ENCODE data around the gene TEX44.

DNA sequence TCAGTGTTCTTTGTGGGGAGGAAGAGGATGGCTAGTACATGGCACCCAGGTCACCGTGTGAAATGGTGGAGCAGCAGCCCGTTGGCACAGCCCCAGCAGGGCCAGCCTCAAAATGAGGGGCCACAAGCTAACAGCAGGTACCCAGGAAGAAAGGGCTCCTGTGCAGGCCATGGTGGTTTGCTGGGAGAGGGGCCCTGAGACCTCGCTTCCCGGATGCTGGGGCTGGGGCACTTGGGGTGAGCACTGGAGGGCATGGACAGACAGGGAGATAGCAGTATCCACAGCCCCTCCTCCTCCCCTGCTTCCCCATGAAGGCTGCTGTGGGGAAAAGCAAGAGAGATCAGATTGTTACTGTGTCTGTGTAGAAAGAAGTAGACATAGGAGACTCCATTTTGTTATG is 16.2 kb upstream of the TEX44 start:
- TF ChIP-seq TAF1 (IDR thresholded peaks at IDR 0.05; ENCODE audit: low read depth) (no peak), YY1 (IDR thresholded peaks at IDR 0.05; ENCODE audit: low read depth) (no peak), TCF12 (IDR thresholded peaks at IDR 0.05; ENCODE audit: low read depth) (no peak), FOXM1 (IDR thresholded peaks at IDR 0.05; ENCODE audit: borderline replicate concordance, low read depth) (no peak), EP300 (IDR thresholded peaks at IDR 0.05; ENCODE audit: borderline replicate concordance) (no peak), CEBPB (IDR thresholded peaks at IDR 0.05) (no peak), TEAD4 (IDR thresholded peaks at IDR 0.05) (no peak), NFIC (IDR thresholded peaks at IDR 0.05) (no peak), CREB1 (IDR thresholded peaks at IDR 0.05; ENCODE audit: low read depth) (no peak), ZBTB7A (IDR thresholded peaks at IDR 0.05; ENCODE audit: low read depth) (no peak)
- TF ChIP-seq, protein P1, sequence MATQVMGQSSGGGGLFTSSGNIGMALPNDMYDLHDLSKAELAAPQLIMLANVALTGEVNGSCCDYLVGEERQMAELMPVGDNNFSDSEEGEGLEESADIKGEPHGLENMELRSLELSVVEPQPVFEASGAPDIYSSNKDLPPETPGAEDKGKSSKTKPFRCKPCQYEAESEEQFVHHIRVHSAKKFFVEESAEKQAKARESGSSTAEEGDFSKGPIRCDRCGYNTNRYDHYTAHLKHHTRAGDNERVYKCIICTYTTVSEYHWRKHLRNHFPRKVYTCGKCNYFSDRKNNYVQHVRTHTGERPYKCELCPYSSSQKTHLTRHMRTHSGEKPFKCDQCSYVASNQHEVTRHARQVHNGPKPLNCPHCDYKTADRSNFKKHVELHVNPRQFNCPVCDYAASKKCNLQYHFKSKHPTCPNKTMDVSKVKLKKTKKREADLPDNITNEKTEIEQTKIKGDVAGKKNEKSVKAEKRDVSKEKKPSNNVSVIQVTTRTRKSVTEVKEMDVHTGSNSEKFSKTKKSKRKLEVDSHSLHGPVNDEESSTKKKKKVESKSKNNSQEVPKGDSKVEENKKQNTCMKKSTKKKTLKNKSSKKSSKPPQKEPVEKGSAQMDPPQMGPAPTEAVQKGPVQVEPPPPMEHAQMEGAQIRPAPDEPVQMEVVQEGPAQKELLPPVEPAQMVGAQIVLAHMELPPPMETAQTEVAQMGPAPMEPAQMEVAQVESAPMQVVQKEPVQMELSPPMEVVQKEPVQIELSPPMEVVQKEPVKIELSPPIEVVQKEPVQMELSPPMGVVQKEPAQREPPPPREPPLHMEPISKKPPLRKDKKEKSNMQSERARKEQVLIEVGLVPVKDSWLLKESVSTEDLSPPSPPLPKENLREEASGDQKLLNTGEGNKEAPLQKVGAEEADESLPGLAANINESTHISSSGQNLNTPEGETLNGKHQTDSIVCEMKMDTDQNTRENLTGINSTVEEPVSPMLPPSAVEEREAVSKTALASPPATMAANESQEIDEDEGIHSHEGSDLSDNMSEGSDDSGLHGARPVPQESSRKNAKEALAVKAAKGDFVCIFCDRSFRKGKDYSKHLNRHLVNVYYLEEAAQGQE (IDR thresholded peaks at IDR 0.05; ENCODE audit: low read depth): no peak
- TF ChIP-seq, protein P2, sequence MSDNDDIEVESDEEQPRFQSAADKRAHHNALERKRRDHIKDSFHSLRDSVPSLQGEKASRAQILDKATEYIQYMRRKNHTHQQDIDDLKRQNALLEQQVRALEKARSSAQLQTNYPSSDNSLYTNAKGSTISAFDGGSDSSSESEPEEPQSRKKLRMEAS (IDR thresholded peaks at IDR 0.05): no peak
- TF ChIP-seq, protein P3, sequence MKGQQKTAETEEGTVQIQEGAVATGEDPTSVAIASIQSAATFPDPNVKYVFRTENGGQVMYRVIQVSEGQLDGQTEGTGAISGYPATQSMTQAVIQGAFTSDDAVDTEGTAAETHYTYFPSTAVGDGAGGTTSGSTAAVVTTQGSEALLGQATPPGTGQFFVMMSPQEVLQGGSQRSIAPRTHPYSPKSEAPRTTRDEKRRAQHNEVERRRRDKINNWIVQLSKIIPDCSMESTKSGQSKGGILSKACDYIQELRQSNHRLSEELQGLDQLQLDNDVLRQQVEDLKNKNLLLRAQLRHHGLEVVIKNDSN (IDR thresholded peaks at IDR 0.05): no peak
